ENCODE results near the gene FTCDNL1.
A peak's percentile ranks its signal among the peaks of the same experiment; 100 is the strongest.

The FTCDNL1 gene

DNA sequence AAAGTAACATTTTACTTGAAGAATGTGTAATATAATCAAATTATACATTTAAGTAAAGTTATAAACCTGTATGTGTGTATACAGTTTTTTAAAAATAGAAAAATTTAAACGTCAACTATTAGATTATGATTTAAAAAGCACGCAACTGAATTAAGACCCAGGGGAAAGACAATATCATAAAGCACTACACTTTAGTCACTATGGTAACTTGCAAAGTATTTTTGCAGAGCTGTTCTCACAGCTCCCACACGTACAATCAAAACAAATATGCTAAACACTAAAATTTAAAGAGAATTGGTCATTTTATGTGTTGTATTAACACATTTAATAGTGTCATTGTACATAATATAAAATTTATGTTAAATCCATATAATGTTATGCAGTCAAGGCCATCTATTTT is 59.7 kb downstream of the FTCDNL1 start:
- DNase-seq (ENCODE audit: low spot score), result no peak

- DNase-seq (ENCODE audit: low spot score), result no peak
Measured at GRCh38 chr2:199784512-199784911, 66.5 kb downstream of the FTCDNL1 start.

DNA sequence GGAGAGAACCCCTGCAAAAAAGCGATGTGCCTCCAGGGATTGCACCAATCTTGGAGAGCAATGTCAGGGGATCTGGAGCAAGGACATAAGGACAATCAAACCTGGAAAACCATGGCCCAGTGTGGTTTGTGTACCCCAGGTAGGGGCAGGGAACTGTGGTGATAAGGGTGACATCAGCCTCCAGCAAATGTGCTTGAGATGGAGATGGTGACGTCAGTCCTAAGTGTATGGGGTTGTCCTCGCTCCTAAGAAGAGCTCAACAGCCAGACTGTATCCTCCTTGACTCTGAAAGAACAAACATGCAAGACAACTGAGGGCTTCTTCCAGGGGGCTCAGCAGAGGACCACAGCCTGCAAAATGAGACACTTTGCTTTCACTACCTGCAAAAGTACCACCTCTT is 71.4 kb downstream of the FTCDNL1 start:
- DNase-seq (ENCODE audit: low spot score), result no peak

DNA sequence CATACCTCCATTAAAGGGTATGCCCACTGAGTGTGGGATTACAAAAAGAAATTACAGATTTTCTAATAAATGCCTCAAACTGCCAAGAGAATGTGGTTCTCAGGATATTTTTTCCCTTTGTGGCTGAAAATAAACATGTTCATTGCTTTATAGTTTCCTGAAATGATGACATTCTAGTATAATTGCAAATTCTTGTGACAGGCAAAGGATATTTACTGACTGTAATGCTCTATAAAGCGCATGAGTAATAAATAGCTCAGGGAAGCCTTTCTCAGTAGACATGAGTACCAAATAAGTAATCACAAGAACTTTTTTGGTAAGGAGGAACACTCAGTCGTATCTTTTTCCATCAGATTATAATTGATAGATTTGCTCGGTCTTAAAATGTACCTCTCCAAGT is 72.3 kb downstream of the FTCDNL1 start:
- DNase-seq (ENCODE audit: low spot score), result no peak

DNA sequence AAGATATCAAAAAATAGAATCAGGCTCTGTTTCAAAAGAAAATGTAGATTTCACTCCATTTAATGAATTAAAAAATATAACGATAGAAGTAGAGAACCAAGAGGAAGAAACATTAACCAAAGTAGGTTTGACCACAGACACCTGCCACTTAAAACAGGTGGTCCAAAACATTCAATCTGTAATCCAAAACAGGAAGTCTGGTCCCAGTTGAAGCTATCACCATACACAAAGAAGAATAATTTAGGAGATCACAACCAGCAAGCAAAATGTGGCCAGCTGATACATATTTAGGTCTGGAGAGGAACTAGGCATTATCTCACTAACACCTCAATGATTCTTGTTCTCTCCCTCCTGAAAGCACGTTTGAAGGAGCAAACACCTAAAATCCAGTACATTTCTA is 73.1 kb downstream of the FTCDNL1 start:
- DNase-seq (ENCODE audit: low spot score), result no peak

DNA sequence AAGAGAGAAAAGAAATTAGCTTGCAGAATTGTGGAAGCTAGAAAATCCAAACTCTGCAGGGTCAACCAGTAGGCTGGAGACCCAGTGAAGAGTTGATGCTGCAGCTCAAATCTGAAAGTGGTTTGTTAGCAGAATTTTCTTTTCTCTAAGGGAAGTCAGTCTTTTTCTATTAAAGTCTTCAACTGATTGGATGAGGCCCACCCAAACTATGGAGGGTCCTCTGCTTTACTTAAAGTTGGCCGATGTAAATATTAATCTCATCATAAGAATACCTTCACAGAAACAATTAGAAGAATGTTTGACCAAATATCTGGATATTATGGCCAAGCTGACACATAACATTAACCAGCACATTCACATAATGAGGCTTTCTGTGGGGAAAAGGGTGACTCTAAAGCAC is 73.7 kb downstream of the FTCDNL1 start:
- DNase-seq (ENCODE audit: low spot score), result no peak

GRCh38 chr2:199775267-199775666 is 75.7 kb downstream of the FTCDNL1 start:
- DNase-seq (ENCODE audit: low spot score), result no peak

- DNase-seq (ENCODE audit: low spot score), result peak; percentile 28
Measured at GRCh38 chr2:199772035-199772976, 78.7 kb downstream of the FTCDNL1 start.

GRCh38 chr2:199770716-199771115 is 80.3 kb downstream of the FTCDNL1 start:
- no peak for DNase-seq (ENCODE audit: low spot score)

GRCh38 chr2:199765646-199766045 is 85.3 kb downstream of the FTCDNL1 start:
- no peak for DNase-seq (ENCODE audit: low spot score)

- DNase-seq (ENCODE audit: low spot score), result no peak
Measured at GRCh38 chr2:199764273-199764800, 86.7 kb downstream of the FTCDNL1 start.

- DNase-seq (ENCODE audit: low spot score), result no peak
Measured at GRCh38 chr2:199762963-199763362, 88.0 kb downstream of the FTCDNL1 start.

- no peak for DNase-seq (ENCODE audit: low spot score)
Measured at GRCh38 chr2:199760574-199760973, 90.4 kb downstream of the FTCDNL1 start.

DNA sequence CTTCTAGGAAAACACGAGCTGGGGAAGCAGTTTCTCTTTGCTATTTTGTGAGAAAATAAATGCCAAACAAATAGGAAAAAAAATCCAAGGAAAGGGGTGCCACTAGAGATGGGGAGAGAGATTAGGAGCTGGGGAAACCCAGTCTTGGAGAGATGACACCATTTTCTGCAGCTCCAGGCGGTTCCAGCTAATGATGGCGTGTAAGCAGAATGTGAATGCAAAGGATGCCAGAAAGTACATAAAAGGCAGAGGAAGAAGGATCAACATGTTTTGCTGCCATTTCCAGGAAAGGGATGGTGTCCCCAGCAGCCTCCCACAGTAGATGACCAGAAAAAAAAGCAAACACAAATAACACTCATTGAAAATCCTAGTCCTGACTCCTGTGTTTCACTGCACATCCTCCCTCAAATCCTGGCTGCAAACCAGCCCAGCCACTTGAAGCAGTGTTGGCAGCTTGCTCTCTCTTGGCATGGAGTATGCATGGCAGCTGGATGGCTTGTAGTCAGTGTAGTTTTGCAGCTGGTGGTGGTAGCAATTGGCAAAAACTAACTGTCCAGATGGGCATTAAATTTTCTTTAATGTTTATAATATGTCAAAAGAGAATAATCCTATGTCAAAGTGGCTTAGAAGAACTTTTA is 93.6 kb downstream of the FTCDNL1 start:
- DNase-seq (ENCODE audit: low spot score), result no peak

DNA sequence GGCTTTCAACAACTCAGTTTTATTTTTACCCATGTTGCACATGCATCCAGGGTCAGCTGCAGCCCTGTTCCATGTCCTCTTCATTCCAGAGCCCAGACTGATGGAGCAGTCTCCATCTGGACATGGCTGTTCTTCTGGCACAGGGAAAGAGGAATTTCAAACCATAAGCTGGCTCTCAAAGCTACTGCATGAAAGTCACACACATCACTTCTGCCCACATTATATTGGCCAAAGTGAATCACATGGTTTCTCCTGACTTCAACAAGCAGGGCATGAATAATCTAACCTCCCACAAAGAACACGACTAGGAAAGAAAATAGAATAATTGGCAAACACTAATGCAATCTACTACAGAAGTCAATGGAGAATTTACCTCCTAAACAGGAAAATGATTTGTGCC is 94.2 kb downstream of the FTCDNL1 start:
- no peak for DNase-seq (ENCODE audit: low spot score)

GRCh38 chr2:199756211-199756610 is 94.8 kb downstream of the FTCDNL1 start:
- DNase-seq (ENCODE audit: low spot score), result no peak

- DNase-seq (ENCODE audit: low spot score), result no peak
Measured at GRCh38 chr2:199754766-199755165, 96.2 kb downstream of the FTCDNL1 start.

DNA sequence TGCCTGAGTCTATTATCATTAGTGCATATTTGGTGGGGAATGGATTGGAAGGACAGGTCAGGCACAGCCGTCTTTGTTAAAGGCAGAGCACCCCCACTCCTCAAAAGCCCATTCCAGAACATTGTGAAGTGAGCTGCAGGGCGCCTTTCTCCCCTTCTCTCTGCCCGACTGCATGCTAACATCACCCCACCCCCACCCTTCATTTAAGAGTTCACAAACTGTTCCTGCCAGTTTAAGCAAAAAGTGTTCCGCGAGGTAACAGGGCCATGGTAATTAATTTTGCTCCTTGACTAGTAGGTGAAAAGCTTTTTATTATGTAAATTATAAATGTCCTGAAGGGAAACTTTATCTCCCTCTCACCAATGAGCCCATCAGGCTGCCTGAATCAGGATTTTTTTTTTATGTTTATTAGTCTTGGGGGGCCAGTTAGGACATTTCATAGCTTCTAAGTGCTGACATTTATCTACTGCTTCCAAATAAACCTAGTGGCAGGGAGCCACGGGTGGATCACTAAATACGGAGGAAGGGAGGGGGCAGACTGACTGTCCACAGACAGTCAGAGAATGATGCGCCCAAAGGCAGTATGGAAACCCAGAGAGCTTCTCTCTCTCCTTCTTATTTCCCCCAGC is 99.4 kb downstream of the FTCDNL1 start:
- no peak for DNase-seq (ENCODE audit: low spot score)

DNA sequence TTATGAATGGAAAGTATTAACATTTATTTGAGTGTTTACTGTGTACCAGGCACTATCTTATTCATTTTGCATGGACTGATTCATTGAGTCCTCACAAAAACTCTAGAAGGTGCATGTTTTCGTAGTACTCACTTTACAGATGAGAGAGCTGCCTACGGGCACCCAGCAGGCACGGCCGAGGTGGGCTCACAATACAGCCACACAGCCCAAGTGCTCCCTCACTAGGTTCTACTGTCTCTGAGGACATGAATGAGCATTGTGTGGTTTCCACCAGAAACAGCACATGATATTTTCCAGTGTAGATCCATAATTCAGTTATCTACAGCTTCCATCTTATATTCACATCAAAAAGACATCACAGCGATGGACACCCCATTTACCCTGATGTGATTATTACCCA is 101.4 kb downstream of the FTCDNL1 start:
- no peak for DNase-seq (ENCODE audit: low spot score)

- DNase-seq (ENCODE audit: low spot score), result no peak
Measured at GRCh38 chr2:199744724-199745123, 106.3 kb downstream of the FTCDNL1 start.

DNA sequence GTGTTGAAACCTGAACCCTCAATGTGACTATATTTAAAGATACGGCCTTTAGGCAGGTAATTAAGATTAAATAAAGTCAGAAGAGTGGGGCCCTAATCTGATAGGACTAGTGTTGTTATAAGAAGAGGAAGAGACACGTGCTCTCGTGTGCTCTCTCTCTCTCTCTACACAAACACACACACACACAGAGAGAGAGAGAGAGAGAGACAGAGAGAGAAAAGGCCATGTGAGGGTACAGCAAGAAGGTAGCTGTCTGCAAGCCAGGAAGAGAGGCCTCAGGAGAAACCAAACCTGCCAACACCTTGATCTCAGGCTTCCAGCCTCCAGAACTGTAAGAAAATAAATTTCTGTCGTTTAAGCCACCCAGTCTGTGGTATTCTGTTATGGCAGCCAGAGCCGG is 106.7 kb downstream of the FTCDNL1 start:
- DNase-seq (ENCODE audit: low spot score), result no peak

GRCh38 chr2:199743415-199744120 is 107.4 kb downstream of the FTCDNL1 start:
- no peak for DNase-seq (ENCODE audit: low spot score)

Measured in COLO829 (cell line).